Measurements from ENCODE around the gene FIG4.
"Not testable (repeated sequence)": the region's sequence is repeated elsewhere in the genome, so short reads cannot be mapped to it uniquely, and the experiment has no call there.

The FIG4 gene

GRCh38 chr6:109702791-109703190 lies 11.7 kb downstream of the FIG4 start:
- no peak for DNase-seq (ENCODE audit: low spot score)

- peak; percentile 41 for DNase-seq (ENCODE audit: low spot score)
Measured at GRCh38 chr6:109705258-109705657, 14.2 kb downstream of the FIG4 start.

GRCh38 chr6:109706513-109706912 lies 15.4 kb downstream of the FIG4 start:
- no peak for DNase-seq (ENCODE audit: low spot score)

GRCh38 chr6:109708099-109708498 lies 17.0 kb downstream of the FIG4 start:
- DNase-seq (ENCODE audit: low spot score), result not testable (repeated sequence)

- no peak for DNase-seq (ENCODE audit: low spot score)
Measured at GRCh38 chr6:109713097-109713496, 22.0 kb downstream of the FIG4 start.

- DNase-seq (ENCODE audit: low spot score), result no peak
Measured at GRCh38 chr6:109714166-109714565, 23.1 kb downstream of the FIG4 start.

- no peak for DNase-seq (ENCODE audit: low spot score)
Measured at GRCh38 chr6:109714611-109715010, 23.5 kb downstream of the FIG4 start.

GRCh38 chr6:109715616-109716015 lies 24.5 kb downstream of the FIG4 start:
- DNase-seq (ENCODE audit: low spot score), result no peak

- DNase-seq (ENCODE audit: low spot score), result no peak
Measured at GRCh38 chr6:109717971-109718370, 26.9 kb downstream of the FIG4 start.

- DNase-seq (ENCODE audit: low spot score), result no peak
Measured at GRCh38 chr6:109718991-109719390, 27.9 kb downstream of the FIG4 start.

- DNase-seq (ENCODE audit: low spot score), result no peak
Measured at GRCh38 chr6:109720311-109720710, 29.2 kb downstream of the FIG4 start.

GRCh38 chr6:109722011-109722410 lies 30.9 kb downstream of the FIG4 start:
- DNase-seq (ENCODE audit: low spot score), result no peak

GRCh38 chr6:109722564-109723254 lies 31.6 kb downstream of the FIG4 start:
- DNase-seq (ENCODE audit: low spot score), result no peak

GRCh38 chr6:109725250-109725649 lies 34.2 kb downstream of the FIG4 start:
- not testable (repeated sequence) for DNase-seq (ENCODE audit: low spot score)

- DNase-seq (ENCODE audit: low spot score), result no peak
Measured at GRCh38 chr6:109736273-109737025, 45.4 kb downstream of the FIG4 start.

GRCh38 chr6:109738255-109738654 lies 47.2 kb downstream of the FIG4 start:
- no peak for DNase-seq (ENCODE audit: low spot score)

- DNase-seq (ENCODE audit: low spot score), result no peak
Measured at GRCh38 chr6:109738667-109739066, 47.6 kb downstream of the FIG4 start.

GRCh38 chr6:109739686-109740085 lies 48.6 kb downstream of the FIG4 start:
- no peak for DNase-seq (ENCODE audit: low spot score)

- no peak for DNase-seq (ENCODE audit: low spot score)
Measured at GRCh38 chr6:109740787-109741186, 49.7 kb downstream of the FIG4 start.

GRCh38 chr6:109743739-109744138 lies 52.6 kb downstream of the FIG4 start:
- DNase-seq (ENCODE audit: low spot score), result no peak

- DNase-seq (ENCODE audit: low spot score), result not testable (repeated sequence)
Measured at GRCh38 chr6:109744779-109745178, 53.7 kb downstream of the FIG4 start.

GRCh38 chr6:109747221-109747620 lies 56.1 kb downstream of the FIG4 start:
- DNase-seq (ENCODE audit: low spot score), result peak; percentile 3

- DNase-seq (ENCODE audit: low spot score), result no peak
Measured at GRCh38 chr6:109759098-109759955, 68.2 kb downstream of the FIG4 start.

Data from HuH-7.5 (cell line).